ENCODE measurements around the gene KRTAP1-4.
"Not testable (repeated sequence)": the region's sequence is repeated elsewhere in the genome, so short reads cannot be mapped to it uniquely, and the experiment has no call there.

KRTAP1-4 gene

GRCh38 chr17:41046735-41047465 is 16.9 kb upstream of the KRTAP1-4 start, which contains the start of gene KRTAP2-1:
TSS of gene KRTAP2-1 (minus strand) at chr17:41047316. CDS start at chr17:41047267, 49 bp downstream.
- not testable (repeated sequence) for FAIRE-seq

- FAIRE-seq, result no peak
Measured at GRCh38 chr17:41042953-41043352, 13.0 kb upstream of the KRTAP1-4 start.

GRCh38 chr17:41040783-41041571 is 11.0 kb upstream of the KRTAP1-4 start, which contains the start of gene KRTAP1-1:
TSS of gene KRTAP1-1 (minus strand) at chr17:41041450. CDS start at chr17:41041397, 53 bp downstream.
- not testable (repeated sequence) for FAIRE-seq

GRCh38 chr17:41037853-41038350 is 7.9 kb upstream of the KRTAP1-4 start:
- FAIRE-seq, result no peak

GRCh38 chr17:41034346-41034935 is 4.4 kb upstream of the KRTAP1-4 start, which contains the start of gene KRTAP1-3:
TSS of gene KRTAP1-3 (minus strand) at chr17:41034874. CDS start at chr17:41034821, 53 bp downstream.
- not testable (repeated sequence) for FAIRE-seq

GRCh38 chr17:41026715-41027471 is 3.1 kb downstream of the KRTAP1-4 start, which contains the start of gene KRTAP1-5:
TSS of gene KRTAP1-5 (minus strand) at chr17:41027208. CDS start at chr17:41027155, 53 bp downstream.
- no peak for FAIRE-seq

GRCh38 chr17:41024697-41025096 is 5.3 kb downstream of the KRTAP1-4 start:
- no peak for FAIRE-seq

- no peak for FAIRE-seq
Measured at GRCh38 chr17:41020336-41020735, 9.7 kb downstream of the KRTAP1-4 start.

GRCh38 chr17:41019415-41019814 is 10.6 kb downstream of the KRTAP1-4 start:
- no peak for FAIRE-seq

GRCh38 chr17:41018541-41018940 is 11.5 kb downstream of the KRTAP1-4 start:
- no peak for FAIRE-seq

GRCh38 chr17:41016578-41017215 is 13.3 kb downstream of the KRTAP1-4 start:
- FAIRE-seq, result no peak

GRCh38 chr17:41015454-41015853 is 14.5 kb downstream of the KRTAP1-4 start:
- FAIRE-seq, result no peak

- no peak for FAIRE-seq
Measured at GRCh38 chr17:41013606-41014005, 16.4 kb downstream of the KRTAP1-4 start.

GRCh38 chr17:41013181-41013580 is 16.8 kb downstream of the KRTAP1-4 start:
- FAIRE-seq, result no peak

- FAIRE-seq, result no peak
Measured at GRCh38 chr17:41012326-41013120, 17.5 kb downstream of the KRTAP1-4 start.

GRCh38 chr17:41010441-41010840 is 19.6 kb downstream of the KRTAP1-4 start:
- no peak for FAIRE-seq

GRCh38 chr17:41009936-41010335 is 20.1 kb downstream of the KRTAP1-4 start:
- FAIRE-seq, result no peak

- no peak for FAIRE-seq
Measured at GRCh38 chr17:41009301-41009760, 20.7 kb downstream of the KRTAP1-4 start.

GRCh38 chr17:41008811-41009210 is 21.2 kb downstream of the KRTAP1-4 start, which contains the start of gene KRTAP3-1:
TSS of gene KRTAP3-1 (minus strand) at chr17:41009128. CDS start at chr17:41009074, 54 bp downstream.
- FAIRE-seq, result no peak

GRCh38 chr17:41004397-41004796 is 25.6 kb downstream of the KRTAP1-4 start:
- no peak for FAIRE-seq

- FAIRE-seq, result no peak
Measured at GRCh38 chr17:41003926-41004325, 26.1 kb downstream of the KRTAP1-4 start.

Data from TTC549 (cell line).